Neural cell (in vitro differentiated cells): ENCODE data around the gene ZNF284. TPM values are rescaled to one million over a fixed set of nuclear protein-coding genes. Genes with fewer than 3 reads are reported as not detected.

Experiments
- polyA plus RNA-seq: library from polyadenylated mRNA; depleted of rRNA; stranded (reverse); fragments of >200 nt; gene quantifications from 2 replicates; pipeline ENCODE4 v1.2.3, GENCODE V29; 2014
- small RNA-seq, 3 experiments: library from RNA; depleted of rRNA; stranded (forward); fragments of <200 nt; gene quantifications; one replicate each; pipeline ENCODE3, GENCODE V24; 2012

ZNF284 gene
- polyA plus RNA-seq, 1 donor from 2014 or later, result 3.8 TPM

Small RNA genes within 50 kb of the gene (small RNA-seq; reads per million reads assigned to genes)
- 0 reads per million in 3 experiments for gene RNU6-902P

Other genes starting within 250 kb of the ZNF284 start
- 14.9 and 19.4 TPM in 2 replicates for gene ZNF283, start 244.8 kb upstream of the ZNF284 start, polyA plus RNA-seq
- gene ZNF404, start 188.2 kb upstream of the ZNF284 start, polyA plus RNA-seq, result 14.3 and 22.8 TPM in 2 replicates
- gene ZNF45, start 136.9 kb upstream of the ZNF284 start, polyA plus RNA-seq, result 14.9 and 17.5 TPM in 2 replicates
- gene ZNF221, start 120.9 kb upstream of the ZNF284 start, polyA plus RNA-seq, result 7.4 and 7.6 TPM in 2 replicates
- gene ZNF155, start 88.0 kb upstream of the ZNF284 start, polyA plus RNA-seq, result 17.5 and 21.2 TPM in 2 replicates
- 6.7 and 8.4 TPM in 2 replicates for gene ZNF230, start 69.2 kb upstream of the ZNF284 start, polyA plus RNA-seq
- 32.0 and 38.4 TPM in 2 replicates for gene ZNF222, start 46.8 kb upstream of the ZNF284 start, polyA plus RNA-seq
- 17.1 and 22.7 TPM in 2 replicates for gene ZNF223, start 20.1 kb upstream of the ZNF284 start, polyA plus RNA-seq
- 41.8 and 45.4 TPM in 2 replicates for gene ZNF224, start 22.2 kb downstream of the ZNF284 start, polyA plus RNA-seq
- gene ZNF225, start 41.2 kb downstream of the ZNF284 start, polyA plus RNA-seq, result 6.8 and 8.5 TPM in 2 replicates
- gene ZNF234, start 69.4 kb downstream of the ZNF284 start, polyA plus RNA-seq, result 9.1 and 14.2 TPM in 2 replicates
- gene ZNF226, start 92.9 kb downstream of the ZNF284 start, polyA plus RNA-seq, result 39.0 and 39.3 TPM in 2 replicates
- 21.2 and 25.5 TPM in 2 replicates for gene ZNF227, start 140.4 kb downstream of the ZNF284 start, polyA plus RNA-seq
- 2.8 and 3.2 TPM in 2 replicates for gene ZNF233, start 187.7 kb downstream of the ZNF284 start, polyA plus RNA-seq
- 7.0 and 12.6 TPM in 2 replicates for gene ZNF235, start 232.9 kb downstream of the ZNF284 start, polyA plus RNA-seq